Breast epithelium (tissue), 4 donors: ENCODE data around the gene IDH3B. TPM values are rescaled to one million over a fixed set of nuclear protein-coding genes. Genes with fewer than 3 reads are reported as not detected.
A peak's percentile ranks its signal among the peaks of the same experiment; 100 is the strongest.

Experiments used
- DNase-seq, 2 donors: peaks; one replicate each; pipeline ENCODE4 v3.0.0-alpha.2; 2019; ENCODE audit warnings: low spot score in 2 of 2
- H3K27ac ChIP-seq, 2 donors: fragments of 200-600 bp; sonication (generic) in 1 of 2; one replicate each; pipeline ENCODE4 v1.5.1; 2016 to 2019; ENCODE audit warnings: mild to moderate bottlenecking in 1 of 2
- H3K27me3 ChIP-seq, 2 donors: fragments of 200-600 bp; sonication (generic) in 1 of 2; one replicate each; pipeline versions ENCODE4 v1.5.1 to v1.6.0; 2017 to 2019; ENCODE audit warnings: control low read depth in 1 of 2, mild to moderate bottlenecking in 1 of 2
- H3K36me3 ChIP-seq: fragments of 200-600 bp; one replicate; pipeline ENCODE4 v1.5.1; 2019
- H3K4me1 ChIP-seq, 2 donors: fragments of 200-600 bp; sonication (generic); one replicate each; pipeline ENCODE4 v1.5.1; 2016 to 2019; ENCODE audit warnings: control low read depth in 1 of 2
- H3K4me3 ChIP-seq, 3 donors: fragments of 200-600 bp; sonication (generic); 1 replicate in 2 of 3; 2 replicates in 1 of 3; pipeline ENCODE4 v1.5.1; 2016 to 2019; ENCODE audit warnings: mild to moderate bottlenecking in 3 of 3, moderate library complexity in 2 of 3
- H3K9me3 ChIP-seq, 2 donors: fragments of 200-600 bp; sonication (generic) in 1 of 2; one replicate each; pipeline ENCODE4 v1.5.1; 2016 to 2019; ENCODE audit warnings: control low read depth in 1 of 2
- POLR2A ChIP-seq: fragments of 450-650 bp; IDR thresholded peaks from one replicate; pipeline ENCODE4 v1.6.1; 2016; ENCODE audit warnings: antibody characterized with exemption, mild to moderate bottlenecking, moderate library complexity
- POLR2AphosphoS5 ChIP-seq, 3 donors: sonication (generic); formaldehyde crosslinking; IDR thresholded peaks; one replicate each; pipeline ENCODE4 v1.6.1; 2017; ENCODE audit warnings: antibody characterized with exemption in 3 of 3
- intact Hi-C: fragments of 100-400 bp; cut with DNase I; formaldehyde crosslinking; loops from one replicate; pipeline ENCODE4 v1.15.1; 2023; ENCODE audit warnings: low total_unique reads
- total RNA-seq, 3 donors: library from RNA; depleted of rRNA; stranded (reverse); fragments of >200 nt; gene quantifications; one replicate each; pipeline ENCODE4 v1.1.0, GENCODE V29; 2016
- TF ChIP-seq, protein P1 (sequence below), 3 donors: fragments of 450-650 bp; IDR thresholded peaks; one replicate each; pipeline ENCODE4 v1.5.1; 2016 to 2017; ENCODE audit warnings: antibody characterized with exemption in 3 of 3, mild to moderate bottlenecking in 3 of 3, moderate library complexity in 3 of 3

Gene IDH3B
- total RNA-seq, 3 donors from 2014 or later, result 114 to 119 (median 115) TPM

DNA sequence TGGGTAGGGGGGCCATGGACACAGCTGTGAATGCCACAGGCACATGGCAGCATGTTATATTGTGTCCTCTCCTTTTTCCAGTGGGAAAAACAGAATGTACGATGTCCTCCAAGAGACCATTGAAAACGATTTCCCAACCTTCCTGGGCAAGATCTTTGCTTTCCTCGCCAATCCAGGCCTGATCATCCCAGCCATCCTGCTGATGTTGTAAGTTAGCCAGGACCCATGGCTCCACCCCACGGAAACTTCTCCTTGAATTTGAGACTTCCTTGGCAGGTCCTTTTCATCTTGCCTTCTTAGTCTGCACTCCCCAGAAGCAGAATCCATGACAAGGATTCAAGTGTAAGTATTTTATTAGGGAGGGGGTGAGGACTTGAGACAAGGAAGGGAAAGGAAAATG, 39.8 kb downstream of the IDH3B start:
- Histone ChIP-seq H3K36me3 (no peaks in the 10 kb centered on the region), H3K9me3 (peaks cover 6 to 14% of the 10 kb centered on the region in 2 donors), H3K27ac (peak overlapping the region in 1 of 2 donors; percentile 76), H3K4me3 (no peak overlapping the region), H3K27me3 (no peaks in the 10 kb centered on the region), H3K4me1 (no peaks in the 10 kb centered on the region)
- no peak for DNase-seq
- intact Hi-C loops, result no loop called here
- TF ChIP-seq POLR2A, result no peak
- TF ChIP-seq POLR2AphosphoS5 (IDR thresholded peaks at IDR 0.05), result peak in 2 of 3 donors; percentile 20 to 55
- TF ChIP-seq, protein P1, sequence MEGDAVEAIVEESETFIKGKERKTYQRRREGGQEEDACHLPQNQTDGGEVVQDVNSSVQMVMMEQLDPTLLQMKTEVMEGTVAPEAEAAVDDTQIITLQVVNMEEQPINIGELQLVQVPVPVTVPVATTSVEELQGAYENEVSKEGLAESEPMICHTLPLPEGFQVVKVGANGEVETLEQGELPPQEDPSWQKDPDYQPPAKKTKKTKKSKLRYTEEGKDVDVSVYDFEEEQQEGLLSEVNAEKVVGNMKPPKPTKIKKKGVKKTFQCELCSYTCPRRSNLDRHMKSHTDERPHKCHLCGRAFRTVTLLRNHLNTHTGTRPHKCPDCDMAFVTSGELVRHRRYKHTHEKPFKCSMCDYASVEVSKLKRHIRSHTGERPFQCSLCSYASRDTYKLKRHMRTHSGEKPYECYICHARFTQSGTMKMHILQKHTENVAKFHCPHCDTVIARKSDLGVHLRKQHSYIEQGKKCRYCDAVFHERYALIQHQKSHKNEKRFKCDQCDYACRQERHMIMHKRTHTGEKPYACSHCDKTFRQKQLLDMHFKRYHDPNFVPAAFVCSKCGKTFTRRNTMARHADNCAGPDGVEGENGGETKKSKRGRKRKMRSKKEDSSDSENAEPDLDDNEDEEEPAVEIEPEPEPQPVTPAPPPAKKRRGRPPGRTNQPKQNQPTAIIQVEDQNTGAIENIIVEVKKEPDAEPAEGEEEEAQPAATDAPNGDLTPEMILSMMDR (IDR thresholded peaks at IDR 0.05), result no peak

GRCh38 chr20:2619961-2620595, 43.9 kb downstream of the IDH3B start:
- H3K4me3 ChIP-seq, result no peak overlapping the region
- no peaks in the 10 kb centered on the region for H3K9me3 ChIP-seq
- DNase-seq, result no peak
- H3K27ac ChIP-seq, result no peak overlapping the region
- no peaks in the 10 kb centered on the region for H3K4me1 ChIP-seq
- H3K36me3 ChIP-seq, result no peaks in the 10 kb centered on the region
- intact Hi-C loops, result no loop called here
- TF ChIP-seq POLR2AphosphoS5 (IDR thresholded peaks at IDR 0.05), result no peak
- no peak for TF ChIP-seq POLR2A
- TF ChIP-seq, protein P1 (IDR thresholded peaks at IDR 0.05), result no peak
- H3K27me3 ChIP-seq, result no peaks in the 10 kb centered on the region

DNA sequence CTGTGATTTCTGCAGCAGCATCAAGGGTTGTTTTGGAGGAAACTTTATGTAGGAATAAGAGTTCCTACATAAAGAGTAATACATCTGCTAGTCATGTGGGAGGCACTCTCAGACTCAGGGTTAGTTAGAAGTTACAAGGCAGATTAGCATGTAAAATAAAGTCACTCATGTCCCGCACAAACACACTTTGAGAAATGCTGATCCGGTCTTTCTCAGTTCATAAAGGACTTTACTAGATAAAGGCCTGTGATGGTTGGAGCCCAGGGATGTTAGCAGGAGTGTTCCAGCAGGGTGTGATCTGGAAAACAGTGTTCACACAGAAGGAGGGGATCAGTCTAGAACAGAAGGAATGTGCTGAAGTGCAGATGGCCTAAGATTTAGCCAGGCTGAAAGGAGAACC, 44.7 kb downstream of the IDH3B start:
- H3K4me3 ChIP-seq, result no peak overlapping the region
- H3K27ac ChIP-seq, result no peak overlapping the region
- no peaks in the 10 kb centered on the region for H3K27me3 ChIP-seq
- no peak for DNase-seq
- H3K4me1 ChIP-seq, result no peaks in the 10 kb centered on the region
- H3K36me3 ChIP-seq, result no peaks in the 10 kb centered on the region
- intact Hi-C loops, result no loop called here
- H3K9me3 ChIP-seq, result peaks cover 0 to 6% of the 10 kb centered on the region in 2 donors
- TF ChIP-seq POLR2AphosphoS5 (IDR thresholded peaks at IDR 0.05) (no peak), POLR2A (no peak)
- TF ChIP-seq, protein P1 (IDR thresholded peaks at IDR 0.05), result no peak

DNA sequence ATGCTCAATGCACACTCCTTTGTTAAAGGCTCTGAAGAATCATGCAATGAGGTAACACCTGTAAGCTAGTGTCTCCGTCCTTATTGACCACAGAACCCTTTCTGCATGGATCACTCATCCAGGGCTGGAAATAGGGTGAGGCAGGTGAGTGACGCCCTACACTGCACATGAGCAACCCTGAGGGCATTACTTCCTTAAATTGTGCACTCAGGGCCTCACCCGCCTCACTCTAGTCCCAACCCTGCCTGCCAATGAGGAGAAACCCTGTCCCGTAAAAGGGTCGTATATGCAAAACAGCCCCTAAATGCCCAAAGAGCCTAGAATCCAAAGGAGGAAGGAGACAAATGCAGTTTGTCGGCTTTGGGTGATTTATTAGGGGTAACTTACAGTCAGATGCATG, 45.2 kb downstream of the IDH3B start:
- H3K9me3 ChIP-seq, result peaks cover 0 to 7% of the 10 kb centered on the region in 2 donors
- no peaks in the 10 kb centered on the region for H3K36me3 ChIP-seq
- H3K27ac ChIP-seq, result no peak overlapping the region
- intact Hi-C loops, result no loop called here
- H3K27me3 ChIP-seq, result no peaks in the 10 kb centered on the region
- no peak for DNase-seq
- no peaks in the 10 kb centered on the region for H3K4me1 ChIP-seq
- H3K4me3 ChIP-seq, result no peak overlapping the region
- TF ChIP-seq, protein P1 (IDR thresholded peaks at IDR 0.05), result no peak
- TF ChIP-seq POLR2AphosphoS5 (IDR thresholded peaks at IDR 0.05) (no peak), POLR2A (no peak)

- Histone ChIP-seq H3K4me1 (no peaks in the 10 kb centered on the region), H3K27ac (no peak overlapping the region), H3K36me3 (no peaks in the 10 kb centered on the region), H3K9me3 (peaks cover 0 to 7% of the 10 kb centered on the region in 2 donors), H3K4me3 (no peak overlapping the region), H3K27me3 (no peaks in the 10 kb centered on the region)
- no peak for DNase-seq
- intact Hi-C loops, result no loop called here
- no peak for TF ChIP-seq POLR2A
- TF ChIP-seq POLR2AphosphoS5 (IDR thresholded peaks at IDR 0.05), result no peak
- TF ChIP-seq, protein P1 (IDR thresholded peaks at IDR 0.05), result no peak
Observed at GRCh38 chr20:2617099-2617714, 46.8 kb downstream of the IDH3B start.
